ENCODE data around the gene PDPN.

Gene PDPN

GRCh38 chr1:13583595-13583965, at the start of gene PDPN:
PDPN (plus strand) TSS chr1:13583832; CDS start chr1:13584034, 202 bp downstream.
- Histone ChIP-seq H3K9me3 (ENCODE audit: control insufficient read depth, low read depth, low read length) (no peaks in the 10 kb centered on the region), H3K9ac (ENCODE audit: low read length) (peak within 1 kb of the TSS; percentile 78), H3K4me3 (ENCODE audit: low read length) (peak within 1 kb of the TSS; percentile 90), H3K4me1 (ENCODE audit: control insufficient read depth, low read depth, low read length) (peaks cover 32% of the 10 kb centered on the region), H3K27ac (ENCODE audit: low read length) (no peak within 1 kb of the TSS), H3K27me3 (ENCODE audit: control insufficient read depth, insufficient read depth, low read length) (peaks cover 17% of the 10 kb centered on the region), H3K36me3 (ENCODE audit: control insufficient read depth, low read depth, low read length) (no peaks in the 10 kb centered on the region)

- Histone ChIP-seq H3K27me3 (ENCODE audit: control insufficient read depth, insufficient read depth, low read length) (no peaks in the 10 kb centered on the region), H3K27ac (ENCODE audit: low read length) (no peak overlapping the region), H3K9ac (ENCODE audit: low read length) (no peak overlapping the region), H3K4me1 (ENCODE audit: control insufficient read depth, low read depth, low read length) (no peaks in the 10 kb centered on the region), H3K9me3 (ENCODE audit: control insufficient read depth, low read depth, low read length) (no peaks in the 10 kb centered on the region), H3K36me3 (ENCODE audit: control insufficient read depth, low read depth, low read length) (no peaks in the 10 kb centered on the region), H3K4me3 (ENCODE audit: low read length) (no peak overlapping the region)
These were observed 48.4 kb upstream of the PDPN start for GRCh38 chr1:13535227-13535626.

- H3K9ac ChIP-seq (ENCODE audit: low read length) = no peak overlapping the region
- no peak overlapping the region for H3K4me3 ChIP-seq (ENCODE audit: low read length)
- H3K36me3 ChIP-seq (ENCODE audit: control insufficient read depth, low read depth, low read length) = no peaks in the 10 kb centered on the region
- no peaks in the 10 kb centered on the region for H3K4me1 ChIP-seq (ENCODE audit: control insufficient read depth, low read depth, low read length)
- H3K9me3 ChIP-seq (ENCODE audit: control insufficient read depth, low read depth, low read length) = no peaks in the 10 kb centered on the region
- H3K27me3 ChIP-seq (ENCODE audit: control insufficient read depth, insufficient read depth, low read length) = no peaks in the 10 kb centered on the region
- H3K27ac ChIP-seq (ENCODE audit: low read length) = no peak overlapping the region
These were observed 47.1 kb upstream of the PDPN start for GRCh38 chr1:13536571-13536970.

GRCh38 chr1:13538832-13539231, 44.8 kb upstream of the PDPN start:
- H3K9ac ChIP-seq (ENCODE audit: low read length) = no peak overlapping the region
- no peak overlapping the region for H3K27ac ChIP-seq (ENCODE audit: low read length)

GRCh38 chr1:13539683-13540082, 43.9 kb upstream of the PDPN start:
- Histone ChIP-seq H3K4me3 (ENCODE audit: low read length) (no peak overlapping the region), H3K9ac (ENCODE audit: low read length) (no peak overlapping the region), H3K4me1 (ENCODE audit: control insufficient read depth, low read depth, low read length) (no peaks in the 10 kb centered on the region), H3K27ac (ENCODE audit: low read length) (no peak overlapping the region), H3K36me3 (ENCODE audit: control insufficient read depth, low read depth, low read length) (no peaks in the 10 kb centered on the region), H3K9me3 (ENCODE audit: control insufficient read depth, low read depth, low read length) (no peaks in the 10 kb centered on the region), H3K27me3 (ENCODE audit: control insufficient read depth, insufficient read depth, low read length) (no peaks in the 10 kb centered on the region)

More at GRCh38 chr1:13538832-13539231, 44.8 kb upstream of the PDPN start:
- Histone ChIP-seq H3K4me3 (ENCODE audit: low read length) (no peak overlapping the region), H3K4me1 (ENCODE audit: control insufficient read depth, low read depth, low read length) (no peaks in the 10 kb centered on the region), H3K9me3 (ENCODE audit: control insufficient read depth, low read depth, low read length) (no peaks in the 10 kb centered on the region), H3K36me3 (ENCODE audit: control insufficient read depth, low read depth, low read length) (no peaks in the 10 kb centered on the region), H3K27me3 (ENCODE audit: control insufficient read depth, insufficient read depth, low read length) (no peaks in the 10 kb centered on the region)

GRCh38 chr1:13540866-13541265, 42.8 kb upstream of the PDPN start:
- Histone ChIP-seq H3K4me1 (ENCODE audit: control insufficient read depth, low read depth, low read length) (no peaks in the 10 kb centered on the region), H3K27ac (ENCODE audit: low read length) (no peak overlapping the region), H3K4me3 (ENCODE audit: low read length) (no peak overlapping the region), H3K9me3 (ENCODE audit: control insufficient read depth, low read depth, low read length) (no peaks in the 10 kb centered on the region), H3K27me3 (ENCODE audit: control insufficient read depth, insufficient read depth, low read length) (no peaks in the 10 kb centered on the region), H3K9ac (ENCODE audit: low read length) (no peak overlapping the region), H3K36me3 (ENCODE audit: control insufficient read depth, low read depth, low read length) (no peaks in the 10 kb centered on the region)

- Histone ChIP-seq H3K27ac (ENCODE audit: low read length) (no peak overlapping the region), H3K27me3 (ENCODE audit: control insufficient read depth, insufficient read depth, low read length) (no peaks in the 10 kb centered on the region), H3K4me1 (ENCODE audit: control insufficient read depth, low read depth, low read length) (no peaks in the 10 kb centered on the region), H3K9me3 (ENCODE audit: control insufficient read depth, low read depth, low read length) (no peaks in the 10 kb centered on the region), H3K9ac (ENCODE audit: low read length) (no peak overlapping the region), H3K36me3 (ENCODE audit: control insufficient read depth, low read depth, low read length) (no peaks in the 10 kb centered on the region), H3K4me3 (ENCODE audit: low read length) (no peak overlapping the region)
These were observed 42.0 kb upstream of the PDPN start for GRCh38 chr1:13541435-13542215.

- no peak overlapping the region for H3K4me3 ChIP-seq (ENCODE audit: low read length)
- no peaks in the 10 kb centered on the region for H3K27me3 ChIP-seq (ENCODE audit: control insufficient read depth, insufficient read depth, low read length)
- H3K27ac ChIP-seq (ENCODE audit: low read length) = no peak overlapping the region
- H3K9me3 ChIP-seq (ENCODE audit: control insufficient read depth, low read depth, low read length) = no peaks in the 10 kb centered on the region
- no peaks in the 10 kb centered on the region for H3K4me1 ChIP-seq (ENCODE audit: control insufficient read depth, low read depth, low read length)
- no peaks in the 10 kb centered on the region for H3K36me3 ChIP-seq (ENCODE audit: control insufficient read depth, low read depth, low read length)
- no peak overlapping the region for H3K9ac ChIP-seq (ENCODE audit: low read length)
These were observed 40.0 kb upstream of the PDPN start for GRCh38 chr1:13543451-13544220.

- H3K36me3 ChIP-seq (ENCODE audit: control insufficient read depth, low read depth, low read length) = no peaks in the 10 kb centered on the region
- no peaks in the 10 kb centered on the region for H3K4me1 ChIP-seq (ENCODE audit: control insufficient read depth, low read depth, low read length)
- no peak overlapping the region for H3K4me3 ChIP-seq (ENCODE audit: low read length)
- H3K27me3 ChIP-seq (ENCODE audit: control insufficient read depth, insufficient read depth, low read length) = no peaks in the 10 kb centered on the region
- H3K9me3 ChIP-seq (ENCODE audit: control insufficient read depth, low read depth, low read length) = no peaks in the 10 kb centered on the region
- H3K9ac ChIP-seq (ENCODE audit: low read length) = no peak overlapping the region
- no peak overlapping the region for H3K27ac ChIP-seq (ENCODE audit: low read length)
These were observed 39.4 kb upstream of the PDPN start for GRCh38 chr1:13544221-13544556.

- Histone ChIP-seq H3K4me1 (ENCODE audit: control insufficient read depth, low read depth, low read length) (no peaks in the 10 kb centered on the region), H3K9me3 (ENCODE audit: control insufficient read depth, low read depth, low read length) (no peaks in the 10 kb centered on the region), H3K27me3 (ENCODE audit: control insufficient read depth, insufficient read depth, low read length) (no peaks in the 10 kb centered on the region), H3K36me3 (ENCODE audit: control insufficient read depth, low read depth, low read length) (no peaks in the 10 kb centered on the region), H3K27ac (ENCODE audit: low read length) (no peak overlapping the region), H3K9ac (ENCODE audit: low read length) (no peak overlapping the region), H3K4me3 (ENCODE audit: low read length) (no peak overlapping the region)
These were observed 36.8 kb upstream of the PDPN start for GRCh38 chr1:13546791-13547190.

- H3K27me3 ChIP-seq (ENCODE audit: control insufficient read depth, insufficient read depth, low read length) = no peaks in the 10 kb centered on the region
- no peaks in the 10 kb centered on the region for H3K9me3 ChIP-seq (ENCODE audit: control insufficient read depth, low read depth, low read length)
- H3K27ac ChIP-seq (ENCODE audit: low read length) = no peak overlapping the region
- no peaks in the 10 kb centered on the region for H3K36me3 ChIP-seq (ENCODE audit: control insufficient read depth, low read depth, low read length)
- no peak overlapping the region for H3K9ac ChIP-seq (ENCODE audit: low read length)
- no peak overlapping the region for H3K4me3 ChIP-seq (ENCODE audit: low read length)
- H3K4me1 ChIP-seq (ENCODE audit: control insufficient read depth, low read depth, low read length) = no peaks in the 10 kb centered on the region
These were observed 35.4 kb upstream of the PDPN start for GRCh38 chr1:13548281-13548680.

- Histone ChIP-seq H3K36me3 (ENCODE audit: control insufficient read depth, low read depth, low read length) (no peaks in the 10 kb centered on the region), H3K27me3 (ENCODE audit: control insufficient read depth, insufficient read depth, low read length) (no peaks in the 10 kb centered on the region), H3K4me1 (ENCODE audit: control insufficient read depth, low read depth, low read length) (no peaks in the 10 kb centered on the region), H3K9me3 (ENCODE audit: control insufficient read depth, low read depth, low read length) (no peaks in the 10 kb centered on the region), H3K9ac (ENCODE audit: low read length) (no peak overlapping the region), H3K4me3 (ENCODE audit: low read length) (no peak overlapping the region), H3K27ac (ENCODE audit: low read length) (no peak overlapping the region)
These were observed 34.6 kb upstream of the PDPN start for GRCh38 chr1:13549021-13549420.
